GM19455 (cell line): ENCODE results near the gene SNX9.
"Not testable (repeated sequence)": the region's sequence is repeated elsewhere in the genome, so short reads cannot be mapped to it uniquely, and the experiment has no call there.

Experiments
- ATAC-seq: cut with Tn5 transposase; IDR thresholded peaks from one replicate; pipeline ENCODE4 v1.9.1; 2021; ENCODE audit not compliant: unreplicated experiment

The SNX9 gene

DNA sequence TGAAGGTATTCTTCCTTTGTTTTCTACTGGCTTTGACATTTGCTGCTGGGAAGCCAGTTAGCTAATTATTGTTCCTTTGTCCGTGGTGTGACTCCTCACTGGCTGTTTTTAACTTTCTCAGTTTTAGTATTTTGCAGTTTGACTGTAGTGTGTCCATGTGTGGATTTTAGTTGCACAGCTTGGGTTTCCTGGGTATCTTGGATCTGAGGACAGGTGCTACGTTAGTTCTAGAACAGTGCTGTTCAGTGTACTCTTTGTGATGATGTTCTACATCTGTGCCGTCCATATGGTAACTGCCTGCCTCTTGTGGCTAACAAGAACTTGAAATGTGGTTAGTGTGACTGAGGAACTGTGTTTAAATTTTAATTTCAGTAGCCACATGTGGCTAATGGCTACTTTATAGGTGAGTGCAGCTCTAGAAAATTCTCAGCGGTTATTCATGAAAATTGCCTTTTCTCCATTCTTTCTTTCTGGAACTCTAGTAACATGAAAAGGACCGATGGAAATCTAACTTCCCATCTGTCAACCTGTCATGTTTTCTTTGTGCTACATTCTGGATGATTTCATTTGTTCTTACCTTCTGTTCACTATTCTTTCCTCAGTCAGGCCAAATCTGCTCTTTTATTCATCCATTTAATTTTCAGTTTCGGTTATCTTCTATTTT lies 7.4 kb downstream of the SNX9 start:
- ATAC-seq = peak; percentile 89

- ATAC-seq = no peak
These were observed 7.9 kb downstream of the SNX9 start for GRCh38 chr6:157831018-157831369.

DNA sequence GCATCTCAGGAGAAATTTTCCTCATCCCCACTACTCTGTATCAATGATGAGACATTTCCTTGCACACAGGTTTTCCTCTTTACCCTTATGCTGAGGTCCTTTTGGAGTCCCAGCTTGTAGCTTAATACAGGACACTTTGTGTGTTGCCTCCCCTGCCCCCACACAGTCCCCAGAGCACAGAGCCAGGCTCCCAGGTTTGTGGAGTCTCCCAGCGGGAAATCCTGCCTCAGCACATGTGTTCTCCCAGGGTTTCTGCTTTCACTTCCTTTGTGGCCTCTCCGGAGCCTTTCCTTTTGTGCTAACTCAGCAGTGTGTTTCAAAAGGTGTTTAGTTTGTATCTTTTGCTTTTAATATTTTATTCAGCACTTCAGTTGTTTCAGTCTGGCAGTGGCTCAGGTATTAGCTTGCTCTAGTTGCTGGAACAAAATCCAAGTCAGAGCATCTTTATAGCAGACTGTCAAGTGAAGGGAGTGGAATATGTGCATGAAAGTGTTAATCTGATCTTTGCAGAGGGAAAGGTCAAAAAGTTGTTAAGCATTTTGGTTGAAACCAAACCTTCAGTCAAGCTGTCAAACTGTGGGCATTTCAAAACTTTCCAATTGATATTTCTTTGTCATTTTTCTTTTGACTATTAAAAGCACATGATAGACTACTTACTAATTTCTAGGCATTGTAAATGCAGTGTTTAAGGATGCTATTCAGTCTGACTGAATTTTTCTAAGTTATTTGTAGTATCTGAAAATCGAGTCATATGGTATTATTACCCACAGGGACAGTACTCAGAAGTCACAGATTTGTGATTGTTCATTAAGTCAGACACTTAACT lies 8.6 kb downstream of the SNX9 start:
- ATAC-seq = no peak

- ATAC-seq = no peak
These were observed 9.4 kb downstream of the SNX9 start for GRCh38 chr6:157832250-157832967.

GRCh38 chr6:157834549-157834948 lies 11.5 kb downstream of the SNX9 start:
- no peak for ATAC-seq

DNA sequence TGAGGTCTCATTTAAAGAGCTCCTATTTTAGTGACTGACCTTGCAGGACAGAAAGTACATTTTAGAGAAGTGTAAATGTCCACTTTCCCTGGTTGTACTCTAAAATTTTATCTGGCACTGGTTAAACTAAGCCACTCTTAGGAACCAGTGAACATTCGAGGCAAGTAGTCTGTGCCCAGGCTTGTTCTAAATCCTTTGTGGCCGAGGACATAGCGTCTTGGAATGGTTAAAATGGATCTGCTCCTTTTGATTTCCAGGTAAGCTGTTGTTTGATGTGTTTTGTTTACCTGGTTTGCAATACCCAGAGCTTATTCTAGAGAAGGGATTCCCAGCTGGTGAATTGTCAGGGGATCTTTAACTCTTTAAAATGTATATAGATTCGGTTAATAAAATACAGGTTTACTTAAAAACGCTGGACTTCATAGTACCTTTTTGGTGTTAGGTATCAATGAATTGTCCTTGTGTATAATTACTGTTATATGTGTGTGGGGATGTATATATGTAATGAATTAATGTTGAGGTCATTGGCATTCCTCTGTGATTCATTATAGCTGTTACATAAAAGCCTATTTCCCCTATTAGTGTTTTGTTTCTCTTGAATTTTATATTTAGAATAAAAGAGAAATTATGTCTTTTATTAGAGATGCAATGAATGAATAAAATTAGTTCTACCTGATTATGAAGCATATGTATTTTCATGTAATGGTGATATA lies 15.8 kb downstream of the SNX9 start:
- no peak for ATAC-seq

- no peak for ATAC-seq
These were observed 16.6 kb downstream of the SNX9 start for GRCh38 chr6:157839606-157840005.

DNA sequence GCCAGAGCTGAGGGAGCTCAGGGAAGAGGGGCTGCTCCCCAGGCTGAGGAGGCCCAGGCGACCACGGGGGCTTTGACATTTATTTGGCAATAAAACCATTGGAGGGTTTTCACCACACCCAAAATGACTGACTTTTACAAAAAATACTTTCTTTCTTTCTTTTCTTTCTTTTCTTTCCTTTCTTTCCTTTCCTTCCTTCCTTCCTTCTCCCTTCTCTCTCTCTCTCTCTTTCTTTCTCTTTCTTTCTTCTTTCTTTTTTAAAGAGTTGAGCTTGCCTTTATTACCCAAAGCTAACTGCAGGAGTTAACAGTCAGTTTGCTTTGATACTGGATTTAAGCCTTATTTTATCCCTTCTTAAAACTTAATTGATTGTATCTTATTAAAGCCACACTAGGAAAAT lies 17.2 kb downstream of the SNX9 start:
- ATAC-seq = no peak

- ATAC-seq = no peak
These were observed 17.7 kb downstream of the SNX9 start for GRCh38 chr6:157840776-157841175.

DNA sequence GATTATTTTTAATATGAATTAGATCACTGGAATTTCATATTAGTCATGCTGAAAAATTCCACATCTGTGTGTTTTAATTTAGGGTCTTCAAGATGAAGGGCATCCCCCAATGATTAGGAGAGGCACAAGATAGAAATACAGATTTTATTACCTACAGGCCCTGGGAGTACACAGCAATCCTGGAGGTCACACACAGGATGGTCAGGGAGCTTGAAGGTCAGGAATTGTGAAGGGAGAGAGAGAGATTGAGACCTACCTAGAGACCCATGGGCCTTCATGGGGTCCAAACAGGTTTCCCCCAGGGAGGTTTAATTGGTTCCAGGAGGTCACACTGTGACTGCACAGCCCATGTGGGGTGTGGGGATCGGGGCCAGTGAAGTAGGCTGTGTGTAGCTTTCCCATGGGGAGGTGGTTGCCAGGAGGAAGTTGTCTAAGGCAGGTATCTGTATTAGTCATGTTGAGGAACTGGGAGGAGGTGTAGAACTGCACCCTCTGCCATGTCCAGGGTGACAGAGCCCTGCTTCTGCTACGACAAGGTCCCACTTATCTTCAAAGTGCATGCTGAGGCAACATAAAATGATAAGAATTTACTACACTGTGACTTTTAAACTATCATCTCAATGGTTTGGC lies 18.3 kb downstream of the SNX9 start:
- peak; percentile 77 for ATAC-seq

DNA sequence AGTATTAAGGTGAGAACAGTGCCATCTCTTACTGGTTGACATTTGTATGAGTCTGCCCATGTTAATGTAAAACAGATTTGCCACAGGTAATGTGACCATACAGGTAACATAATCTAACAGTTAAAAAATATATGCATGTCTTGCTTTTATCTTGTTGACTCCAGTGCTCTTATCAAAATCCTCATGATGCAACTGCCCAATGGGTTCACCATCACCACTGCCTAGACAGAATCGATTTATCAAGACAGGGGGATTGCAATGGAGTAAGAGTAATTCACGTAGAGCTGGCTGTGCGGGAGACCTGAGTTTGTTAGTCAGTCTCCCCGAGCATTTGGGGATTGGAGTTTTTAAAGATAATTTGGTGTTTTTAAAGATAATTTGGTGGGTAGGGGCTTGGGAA lies 19.2 kb downstream of the SNX9 start:
- ATAC-seq = no peak

DNA sequence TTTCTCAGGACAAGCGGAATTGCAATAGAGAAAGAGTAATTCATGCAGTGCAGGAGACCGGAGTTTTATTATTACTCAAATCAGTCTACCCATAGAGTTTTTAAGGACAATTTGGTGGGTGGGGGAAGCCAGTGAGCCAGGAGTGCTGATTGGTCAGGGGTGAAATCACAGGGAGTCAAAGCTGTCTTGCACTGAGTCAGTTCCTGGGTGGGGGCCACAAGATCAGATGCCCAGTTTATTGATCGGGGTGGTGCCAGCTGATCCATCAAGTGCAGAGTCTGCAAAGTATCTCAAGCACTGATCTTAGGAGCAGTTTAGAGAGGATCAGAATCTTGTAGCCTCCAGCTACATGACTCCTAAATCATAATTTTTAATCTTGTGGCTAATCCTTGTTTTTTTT lies 21.1 kb downstream of the SNX9 start:
- ATAC-seq = not testable (repeated sequence)

DNA sequence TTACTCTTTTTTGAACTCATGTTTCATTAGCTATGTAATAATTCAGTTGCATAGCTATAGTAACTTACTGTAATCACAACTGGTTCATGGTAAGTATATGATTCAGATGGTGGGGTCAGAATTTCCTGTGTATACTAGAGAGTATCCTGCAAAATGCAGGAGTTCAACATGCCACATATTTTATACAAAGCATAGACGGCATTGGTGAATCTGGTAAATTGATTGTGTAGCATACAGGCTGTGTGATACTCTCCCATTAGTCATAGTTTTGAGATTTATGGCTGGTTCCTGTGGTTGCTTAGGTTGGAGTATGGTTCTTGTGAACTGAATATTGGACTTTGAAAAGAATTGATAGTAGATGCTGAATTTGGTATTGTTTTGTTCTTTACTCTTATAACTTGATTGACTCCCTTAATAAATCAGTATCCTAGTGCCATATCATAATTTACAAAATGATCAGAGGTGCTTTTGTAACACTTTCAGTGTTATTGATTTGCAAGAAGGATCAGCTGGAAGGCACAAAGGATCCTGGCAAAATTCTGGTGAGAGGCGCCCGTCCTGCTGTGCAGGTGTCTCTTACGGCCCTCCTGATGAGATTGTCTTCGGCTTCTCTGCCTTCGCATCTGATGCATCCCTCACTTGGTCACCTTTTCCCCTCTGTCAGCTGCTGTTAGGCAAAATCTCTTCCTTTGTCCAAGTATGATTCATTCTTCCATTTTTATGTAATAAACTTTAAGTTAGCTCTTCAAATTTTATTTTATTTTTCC lies 22.6 kb downstream of the SNX9 start:
- ATAC-seq = no peak

- no peak for ATAC-seq
These were observed 24.8 kb downstream of the SNX9 start for GRCh38 chr6:157847846-157848245.

GRCh38 chr6:157848693-157849092 lies 25.6 kb downstream of the SNX9 start:
- no peak for ATAC-seq

DNA sequence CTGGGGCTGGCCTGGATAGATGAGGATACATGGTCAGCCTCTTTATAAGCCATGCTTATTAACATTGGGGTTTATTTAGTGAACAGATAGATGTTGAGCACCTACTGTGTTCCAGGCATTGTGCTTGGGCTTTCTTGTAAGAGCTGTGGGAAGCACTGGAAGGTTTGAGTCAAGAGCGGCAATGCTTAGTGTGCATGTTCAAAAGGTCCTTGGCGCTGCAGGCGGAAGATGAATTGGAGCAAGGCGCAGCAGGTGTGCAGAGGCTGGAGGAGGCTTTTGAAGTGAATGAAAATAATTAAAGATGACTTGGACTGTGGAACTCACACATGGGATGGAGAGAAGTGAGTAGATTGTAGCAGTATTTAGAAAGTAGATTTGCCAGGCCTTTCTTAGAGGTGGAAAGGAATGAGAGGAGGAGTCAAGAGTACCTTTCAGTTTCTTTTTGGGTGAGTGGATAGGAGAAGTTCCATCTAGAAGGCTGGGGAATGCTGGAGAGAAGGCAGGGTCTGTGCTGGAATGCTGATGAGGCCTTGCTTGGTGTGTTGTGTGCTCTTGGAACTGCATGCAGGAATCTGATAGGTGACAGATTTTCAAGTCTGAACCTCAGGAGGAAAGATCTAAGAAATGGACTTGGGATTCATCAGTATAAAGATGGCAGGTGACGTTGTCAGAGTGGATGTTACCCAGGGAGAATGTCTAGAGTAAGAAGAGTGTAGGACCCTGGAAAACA lies 26.4 kb downstream of the SNX9 start:
- ATAC-seq = no peak

- no peak for ATAC-seq
These were observed 27.0 kb downstream of the SNX9 start for GRCh38 chr6:157850030-157850429.

- no peak for ATAC-seq
These were observed 30.2 kb downstream of the SNX9 start for GRCh38 chr6:157853018-157853805.
